ENCODE data around the gene ZNF444. TPM values are rescaled to one million over a fixed set of nuclear protein-coding genes. Genes with fewer than 3 reads are reported as not detected.

The ZNF444 gene
- total and polyA plus RNA-seq, 7 experiments from 2014 or later: 15.9 to 49.6 (median 35.3) TPM

- H3K4me3 ChIP-seq (ENCODE audit: low read length): no peak overlapping the region
- DNase-seq (no peak), ATAC-seq (no peak)
- H3K4me3 Mint-ChIP-seq: peak overlapping the region in 1 of 10 donors; percentile 45
- ChIA-PET POLR2A (interaction anchor here (0.6 to 1.8 kb wide), 2 partner anchors 10 to 14 kb away, joined by 4 to 7 read pairs; partner anchors contain the start of gene ZNF787), CTCF (interaction anchor here (0.5 kb wide), 1 partner anchor 27 kb away, joined by 3 read pairs; no protein-coding TSS in a partner anchor)
- H3K27me3 Mint-ChIP-seq: no peaks in the 10 kb centered on the region
- H3K9me3 ChIP-seq (ENCODE audit: control insufficient read depth in 2 of 3, low read length in 3 of 3): no peaks in the 10 kb centered on the region
- H3K27ac ChIP-seq (ENCODE audit: low read depth, low read length): peak overlapping the region; percentile 26
- peaks cover 0 to 5% (median 0%) of the 10 kb centered on the region in 3 experiments for H3K36me3 ChIP-seq (ENCODE audit: control insufficient read depth in 2 of 3, insufficient read depth in 3 of 3, low read length in 3 of 3)
- H3K4me1 Mint-ChIP-seq: peaks cover 46 to 80% (median 66%) of the 10 kb centered on the region in 7 donors
- H3K36me3 Mint-ChIP-seq: peaks cover 0 to 3% (median 0%) of the 10 kb centered on the region in 5 donors
- intact Hi-C loops (cut with micrococcal nuclease): no loop called here
- H3K4me1 ChIP-seq (ENCODE audit: control insufficient read depth in 2 of 2, insufficient read depth in 2 of 2, low read length in 2 of 2): peaks cover 0 to 20% of the 10 kb centered on the region in 2 donors
- H3K9me3 Mint-ChIP-seq: no peaks in the 10 kb centered on the region
- no peaks in the 10 kb centered on the region for H3K27me3 ChIP-seq (ENCODE audit: control insufficient read depth in 2 of 2, insufficient read depth in 2 of 2, low read length in 2 of 2)
- H3K27ac Mint-ChIP-seq: peak overlapping the region in 7 of 9 donors; percentile 21 to 84 (median 55)
These were observed 30.3 kb upstream of the ZNF444 start for GRCh38 chr19:56110515-56111448.

- intact Hi-C loops (cut with micrococcal nuclease): no loop called here
- Mint-ChIP-seq H3K4me1 (peaks cover 44 to 75% (median 63%) of the 10 kb centered on the region in 7 donors), H3K27me3 (no peaks in the 10 kb centered on the region), H3K4me3 (peak overlapping the region in 7 of 10 donors; percentile 13 to 67 (median 42)), H3K9me3 (no peaks in the 10 kb centered on the region), H3K27ac (peak overlapping the region in 8 of 9 donors; percentile 19 to 85 (median 76)), H3K36me3 (peaks cover 0 to 3% (median 0%) of the 10 kb centered on the region in 5 donors)
- POLR2A ChIA-PET: interaction anchor here (1.8 kb wide), 1 partner anchor 9 kb away, joined by 7 read pairs; the partner anchor contains the start of gene ZNF787
- Histone ChIP-seq H3K4me3 (ENCODE audit: low read length) (no peak overlapping the region), H3K4me1 (ENCODE audit: control insufficient read depth in 2 of 2, insufficient read depth in 2 of 2, low read length in 2 of 2) (peaks cover 0 to 20% of the 10 kb centered on the region in 2 donors), H3K27me3 (ENCODE audit: control insufficient read depth in 2 of 2, insufficient read depth in 2 of 2, low read length in 2 of 2) (no peaks in the 10 kb centered on the region), H3K36me3 (ENCODE audit: control insufficient read depth in 2 of 3, insufficient read depth in 3 of 3, low read length in 3 of 3) (no peaks in the 10 kb centered on the region), H3K9me3 (ENCODE audit: control insufficient read depth in 2 of 3, low read length in 3 of 3) (no peaks in the 10 kb centered on the region), H3K27ac (ENCODE audit: low read depth, low read length) (peak overlapping the region; percentile 52)
- DNase-seq (peak in 8 of 9 donors; percentile 42 to 63 (median 47)), ATAC-seq (peak; percentile 94)
- CTCF ChIA-PET: interaction anchor here (0.5 to 0.7 kb wide), 2 partner anchors 26 to 45 kb away, joined by 3 read pairs; no protein-coding TSS in a partner anchor
These were observed 29.3 kb upstream of the ZNF444 start for GRCh38 chr19:56111601-56112312.

GRCh38 chr19:56112313-56112709 lies 28.8 kb upstream of the ZNF444 start:
- intact Hi-C loops (cut with micrococcal nuclease): no loop called here
- Mint-ChIP-seq H3K4me1 (peaks cover 42 to 74% (median 61%) of the 10 kb centered on the region in 7 donors), H3K27ac (peak overlapping the region; percentile 6 to 85 (median 69)), H3K36me3 (peaks cover 0 to 5% (median 0%) of the 10 kb centered on the region in 5 donors), H3K4me3 (peak overlapping the region in 7 of 10 donors; percentile 27 to 84 (median 52)), H3K9me3 (no peaks in the 10 kb centered on the region), H3K27me3 (no peaks in the 10 kb centered on the region)
- no peak overlapping the region for H3K4me3 ChIP-seq (ENCODE audit: low read length)
- ChIA-PET CTCF (interaction anchor here (0.7 kb wide), 1 partner anchor 44 kb away, joined by 3 read pairs; no protein-coding TSS in a partner anchor), POLR2A (interaction anchor here (1.8 kb wide), 1 partner anchor 9 kb away, joined by 7 read pairs; the partner anchor contains the start of gene ZNF787)
- H3K4me1 ChIP-seq (ENCODE audit: control insufficient read depth in 2 of 2, insufficient read depth in 2 of 2, low read length in 2 of 2): peaks cover 0 to 20% of the 10 kb centered on the region in 2 donors
- H3K9me3 ChIP-seq (ENCODE audit: control insufficient read depth in 2 of 3, low read length in 3 of 3): no peaks in the 10 kb centered on the region
- ATAC-seq: no peak
- no peaks in the 10 kb centered on the region for H3K36me3 ChIP-seq (ENCODE audit: control insufficient read depth in 2 of 3, insufficient read depth in 3 of 3, low read length in 3 of 3)
- H3K27me3 ChIP-seq (ENCODE audit: control insufficient read depth in 2 of 2, insufficient read depth in 2 of 2, low read length in 2 of 2): no peaks in the 10 kb centered on the region
- H3K27ac ChIP-seq (ENCODE audit: low read depth, low read length): peak overlapping the region; percentile 52
- DNase-seq: no peak

- Histone ChIP-seq H3K27me3 (ENCODE audit: control insufficient read depth in 2 of 2, insufficient read depth in 2 of 2, low read length in 2 of 2) (no peaks in the 10 kb centered on the region), H3K9me3 (ENCODE audit: control insufficient read depth in 2 of 3, low read length in 3 of 3) (no peaks in the 10 kb centered on the region), H3K4me3 (ENCODE audit: low read length) (no peak overlapping the region), H3K36me3 (ENCODE audit: control insufficient read depth in 2 of 3, insufficient read depth in 3 of 3, low read length in 3 of 3) (no peaks in the 10 kb centered on the region), H3K27ac (ENCODE audit: low read depth, low read length) (peak overlapping the region; percentile 26), H3K4me1 (ENCODE audit: control insufficient read depth in 2 of 2, insufficient read depth in 2 of 2, low read length in 2 of 2) (peaks cover 0 to 20% of the 10 kb centered on the region in 2 donors)
- ChIA-PET POLR2A (no interaction called here), CTCF (no interaction called here)
- Mint-ChIP-seq H3K27me3 (no peaks in the 10 kb centered on the region), H3K36me3 (peaks cover 0 to 5% (median 0%) of the 10 kb centered on the region in 5 donors), H3K27ac (peak overlapping the region; percentile 19 to 81 (median 63)), H3K4me3 (peak overlapping the region in 8 of 10 donors; percentile 16 to 67 (median 38)), H3K9me3 (no peaks in the 10 kb centered on the region), H3K4me1 (peaks cover 42 to 79% (median 65%) of the 10 kb centered on the region in 7 donors)
- ATAC-seq (no peak), DNase-seq (no peak)
- intact Hi-C loops (cut with micrococcal nuclease): no loop called here
These were observed 27.9 kb upstream of the ZNF444 start for GRCh38 chr19:56113074-56113632.

- POLR2A ChIA-PET: interaction anchor here (0.6 kb wide), 1 partner anchor 733 kb away, joined by 3 read pairs; no protein-coding TSS in a partner anchor
These were observed 26.9 kb upstream of the ZNF444 start for GRCh38 chr19:56114051-56114777.

More at GRCh38 chr19:56114051-56114777, 26.9 kb upstream of the ZNF444 start:
- Mint-ChIP-seq H3K9me3 (no peaks in the 10 kb centered on the region), H3K4me1 (peaks cover 36 to 79% (median 65%) of the 10 kb centered on the region in 7 donors), H3K36me3 (peaks cover 0 to 5% (median 0%) of the 10 kb centered on the region in 5 donors), H3K4me3 (peak overlapping the region in 6 of 10 donors; percentile 28 to 62 (median 51)), H3K27ac (peak overlapping the region in 7 of 9 donors; percentile 12 to 84 (median 60)), H3K27me3 (no peaks in the 10 kb centered on the region)
- Histone ChIP-seq H3K27ac (ENCODE audit: low read depth, low read length) (no peak overlapping the region), H3K27me3 (ENCODE audit: control insufficient read depth in 2 of 2, insufficient read depth in 2 of 2, low read length in 2 of 2) (no peaks in the 10 kb centered on the region), H3K36me3 (ENCODE audit: control insufficient read depth in 2 of 3, insufficient read depth in 3 of 3, low read length in 3 of 3) (no peaks in the 10 kb centered on the region), H3K4me1 (ENCODE audit: control insufficient read depth in 2 of 2, insufficient read depth in 2 of 2, low read length in 2 of 2) (peaks cover 0 to 20% of the 10 kb centered on the region in 2 donors), H3K9me3 (ENCODE audit: control insufficient read depth in 2 of 3, low read length in 3 of 3) (no peaks in the 10 kb centered on the region), H3K4me3 (ENCODE audit: low read length) (no peak overlapping the region)
- intact Hi-C loops (cut with micrococcal nuclease): no loop called here
- CTCF ChIA-PET: interaction anchor here (0.6 kb wide), 1 partner anchor 67 kb away, joined by 3 read pairs; no protein-coding TSS in a partner anchor
- no peak for DNase-seq
- ATAC-seq: no peak

All from naive thymus-derived CD4-positive, alpha-beta T cell (primary cell).